Measurements from ENCODE around the gene UACA.
"Not testable (repeated sequence)": the region's sequence is repeated elsewhere in the genome, so short reads cannot be mapped to it uniquely, and the experiment has no call there.

The UACA gene

GRCh38 chr15:70704166-70704565, 59.2 kb downstream of the UACA start:
- DNase-seq, result no peak

DNA sequence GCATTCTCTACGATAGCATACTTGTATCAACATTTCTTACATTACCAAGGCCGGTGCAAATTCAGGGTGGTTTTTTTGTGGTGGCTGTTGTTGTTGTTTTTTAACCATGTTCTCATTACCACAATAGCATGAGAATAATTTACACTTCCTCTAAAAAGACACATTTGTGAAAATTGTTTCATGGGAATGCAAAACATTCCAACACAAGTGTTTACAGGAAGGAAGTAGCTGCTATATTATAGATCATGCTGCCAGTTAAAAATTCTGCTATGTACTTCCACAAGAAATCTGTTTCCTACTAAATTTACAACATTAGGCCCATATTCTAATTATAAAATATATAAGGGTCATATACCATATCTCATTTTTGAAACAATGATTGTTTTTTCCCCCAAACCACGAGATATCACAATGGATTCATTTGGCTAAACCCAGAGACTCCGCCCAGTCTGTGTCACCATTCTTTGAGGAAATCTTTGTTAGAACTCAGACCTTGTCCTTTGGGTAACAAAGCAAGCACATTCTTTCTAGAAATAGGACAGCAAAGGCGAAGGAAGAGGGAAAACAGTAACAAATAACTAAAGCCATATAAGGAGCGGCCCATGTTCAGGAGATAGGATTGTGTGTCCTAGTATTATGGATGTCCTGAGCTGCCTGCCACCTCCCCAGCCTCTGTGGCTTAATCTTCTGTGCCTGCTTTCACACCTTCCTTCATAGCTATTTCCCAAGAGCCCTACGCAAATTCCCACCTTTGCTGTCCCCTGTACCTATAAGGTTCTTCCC, 60.1 kb downstream of the UACA start:
- no peak for DNase-seq

- no peak for DNase-seq
Observed at GRCh38 chr15:70702584-70702983, 60.8 kb downstream of the UACA start.

DNA sequence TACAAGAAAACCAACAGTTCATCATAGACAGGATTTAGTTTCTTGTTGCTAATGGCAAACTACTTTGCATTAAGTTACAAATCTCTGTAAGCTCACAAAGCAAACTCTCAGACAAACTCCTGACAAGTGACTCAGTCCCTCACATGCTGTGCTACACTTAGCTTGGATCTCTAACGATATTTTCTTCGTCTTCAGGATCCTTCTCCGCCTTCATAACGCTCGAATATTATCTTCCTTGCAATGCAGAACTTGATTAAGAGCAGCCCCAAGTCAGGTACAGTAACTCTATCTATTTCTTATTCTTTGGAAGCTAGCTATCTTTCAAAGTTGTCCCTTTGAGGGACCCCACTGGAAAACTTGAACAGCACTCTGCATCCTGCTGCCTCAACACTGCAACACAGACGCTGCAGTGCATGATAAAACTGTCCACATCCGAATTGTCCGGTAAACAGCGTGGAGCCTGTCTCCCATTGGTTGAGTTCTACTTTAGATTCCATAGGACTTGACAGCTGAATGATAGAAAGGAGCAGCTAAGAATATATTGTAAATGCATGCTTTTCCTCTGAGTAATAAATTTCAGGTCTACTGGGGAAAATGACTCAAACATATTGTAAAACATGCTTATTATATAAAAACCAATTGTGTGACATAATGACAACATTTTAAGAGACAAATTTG, 61.3 kb downstream of the UACA start:
- DNase-seq, result no peak

GRCh38 chr15:70701171-70701570, 62.2 kb downstream of the UACA start:
- DNase-seq, result no peak

DNA sequence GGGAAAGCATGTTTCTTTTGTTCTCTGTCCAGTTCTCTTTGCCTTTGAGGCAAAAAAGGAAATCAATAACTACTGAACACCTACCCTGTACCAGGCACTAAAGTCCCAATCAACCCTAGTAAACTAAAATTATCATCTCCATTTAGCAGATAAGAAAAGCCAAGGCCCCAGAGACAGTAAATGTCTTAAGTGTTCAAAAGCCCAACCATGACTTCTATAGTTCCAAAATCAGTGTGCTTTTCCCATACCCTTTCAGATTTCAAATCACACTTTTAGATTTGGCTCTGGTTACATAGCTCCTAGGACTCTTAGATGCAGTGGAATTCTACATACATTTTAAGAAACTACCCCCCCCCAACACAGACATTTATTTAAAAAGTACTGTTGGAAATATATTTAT, 63.5 kb downstream of the UACA start:
- no peak for DNase-seq

DNA sequence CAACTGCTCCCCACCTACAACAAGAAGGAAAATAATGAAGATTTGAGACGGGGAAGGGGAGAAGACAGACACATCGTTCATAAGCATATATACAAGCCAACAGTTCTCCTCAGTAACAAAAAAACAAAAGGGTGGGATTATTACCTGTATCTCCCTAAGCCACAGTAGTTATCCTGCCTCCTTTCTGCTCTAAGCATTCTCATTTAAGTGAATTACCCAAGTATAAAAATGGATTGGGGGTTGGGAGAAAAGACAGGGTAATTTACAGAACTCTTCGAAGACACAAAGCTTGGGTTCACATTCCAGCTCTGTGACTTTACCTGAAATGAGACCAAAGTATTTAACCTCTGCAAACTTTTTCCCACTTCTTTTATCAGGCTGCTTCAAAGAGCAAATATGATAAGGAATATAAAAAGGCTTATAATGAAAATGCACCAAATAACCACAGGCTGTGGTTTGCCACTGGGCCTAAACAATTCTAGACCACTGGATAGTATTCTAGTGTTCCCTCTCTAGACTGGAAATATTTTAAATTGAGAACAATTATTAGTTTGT, 64.4 kb downstream of the UACA start:
- no peak for DNase-seq

DNA sequence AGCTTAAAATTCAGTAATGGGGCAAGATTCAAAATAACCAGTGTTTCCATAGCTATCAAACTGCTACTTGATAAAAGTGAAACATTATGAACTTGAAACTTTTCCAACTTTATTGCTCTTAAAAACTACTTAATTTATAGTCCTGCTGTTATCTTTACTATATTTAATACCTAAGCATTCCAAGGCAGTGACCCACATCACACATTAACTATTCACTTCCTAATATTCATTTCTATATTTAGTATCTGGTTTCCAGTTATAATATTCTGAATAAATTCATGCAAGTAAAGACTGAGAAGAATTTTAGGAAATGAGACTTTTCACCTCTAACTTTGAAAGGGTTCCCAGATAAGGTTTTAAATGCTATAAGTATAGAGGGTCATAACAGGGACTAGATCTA, 64.9 kb downstream of the UACA start:
- no peak for DNase-seq

- DNase-seq, result no peak
Observed at GRCh38 chr15:70690491-70691276, 72.7 kb downstream of the UACA start.

DNA sequence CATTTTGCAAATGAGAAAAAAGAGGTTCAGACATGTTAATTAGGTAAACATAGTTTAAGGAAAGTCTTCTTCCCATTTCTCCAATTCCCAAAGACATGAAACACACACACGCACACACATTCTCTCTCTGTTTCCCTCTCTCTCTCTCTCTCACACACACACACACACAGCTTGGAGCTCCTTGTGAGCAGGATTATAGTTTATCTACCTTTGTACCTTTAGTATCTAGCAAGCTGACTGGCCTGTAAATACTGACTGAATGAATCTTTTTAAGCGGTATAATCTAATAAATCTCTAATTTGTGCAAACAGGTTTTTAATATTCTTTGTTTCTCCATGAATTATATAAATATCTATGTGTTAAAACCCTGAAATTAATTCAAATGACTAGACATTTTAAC, 73.3 kb downstream of the UACA start:
- no peak for DNase-seq

DNA sequence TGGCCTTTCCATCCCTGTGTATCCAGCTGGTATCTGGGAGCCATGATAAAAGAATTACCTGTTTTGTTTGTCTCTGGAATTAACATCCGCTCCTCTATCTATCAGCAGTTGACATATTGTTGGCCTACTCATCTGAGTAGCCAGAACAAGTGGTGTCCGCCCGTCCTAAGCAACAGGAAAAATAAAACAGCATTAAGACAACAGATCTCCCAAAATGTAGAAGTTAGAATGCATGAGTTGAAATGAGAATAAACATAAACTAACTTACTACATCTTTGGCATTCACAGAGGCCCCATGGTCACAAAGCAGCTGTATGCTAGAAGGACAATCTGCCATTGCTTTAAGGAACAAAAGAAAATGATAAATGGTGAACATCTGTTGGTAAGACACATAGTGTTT, 75.9 kb downstream of the UACA start:
- no peak for DNase-seq

- DNase-seq, result no peak
Observed at GRCh38 chr15:70680817-70681216, 82.5 kb downstream of the UACA start.

- DNase-seq, result no peak
Observed at GRCh38 chr15:70679919-70680231, 83.5 kb downstream of the UACA start.

- no peak for DNase-seq
Observed at GRCh38 chr15:70672081-70672480, 91.3 kb downstream of the UACA start.

DNA sequence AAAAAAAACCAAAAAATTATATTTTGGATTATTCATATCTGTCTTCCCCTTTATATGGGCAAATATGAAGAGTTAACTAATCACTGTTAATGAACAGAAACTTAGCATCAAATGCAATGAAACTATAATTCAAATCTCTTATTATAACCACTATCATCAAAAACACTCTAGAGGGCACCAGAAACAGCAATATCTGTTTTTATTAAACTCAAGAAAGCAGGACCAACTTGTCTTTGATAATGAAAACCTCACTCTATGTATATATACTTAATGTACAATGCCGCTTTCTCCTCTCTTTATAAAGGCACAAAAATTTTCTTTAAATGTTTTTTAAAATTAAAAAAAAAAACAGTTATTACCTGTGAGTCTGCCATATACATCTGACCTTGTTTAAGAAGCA, 92.7 kb downstream of the UACA start:
- no peak for DNase-seq

DNA sequence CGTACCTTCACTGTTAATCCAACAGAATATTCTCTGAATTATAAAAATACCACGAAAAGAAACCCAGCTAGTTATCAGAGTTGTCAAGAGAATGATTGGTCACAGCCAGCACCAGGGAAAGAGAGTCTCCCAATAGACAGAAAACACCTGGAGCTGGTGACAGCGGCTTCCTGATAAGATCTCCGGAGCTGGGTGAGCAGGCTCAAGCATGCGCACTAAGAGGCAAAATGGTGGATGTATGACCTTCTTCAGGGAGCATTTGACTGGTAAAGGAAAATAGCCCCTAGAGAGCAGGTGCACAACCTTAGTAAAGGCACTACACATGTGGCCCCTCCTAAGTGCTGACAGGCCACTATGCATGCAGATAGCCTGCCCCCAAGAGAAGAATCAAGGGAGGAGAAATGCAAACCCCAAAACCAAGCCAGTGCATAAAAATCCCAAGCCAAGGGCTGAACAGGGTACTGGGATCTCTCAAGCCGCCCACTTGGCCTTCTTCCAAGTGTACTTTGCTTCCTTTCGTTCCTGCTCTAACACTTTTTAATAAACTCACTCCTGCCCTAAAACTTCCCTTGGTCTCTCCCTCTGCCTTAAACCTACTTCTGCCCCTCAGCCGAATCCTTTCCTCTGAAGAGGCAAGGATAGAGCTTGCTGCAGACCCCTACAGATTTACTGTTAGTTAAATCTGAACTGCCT, 93.2 kb downstream of the UACA start:
- DNase-seq, result no peak

DNA sequence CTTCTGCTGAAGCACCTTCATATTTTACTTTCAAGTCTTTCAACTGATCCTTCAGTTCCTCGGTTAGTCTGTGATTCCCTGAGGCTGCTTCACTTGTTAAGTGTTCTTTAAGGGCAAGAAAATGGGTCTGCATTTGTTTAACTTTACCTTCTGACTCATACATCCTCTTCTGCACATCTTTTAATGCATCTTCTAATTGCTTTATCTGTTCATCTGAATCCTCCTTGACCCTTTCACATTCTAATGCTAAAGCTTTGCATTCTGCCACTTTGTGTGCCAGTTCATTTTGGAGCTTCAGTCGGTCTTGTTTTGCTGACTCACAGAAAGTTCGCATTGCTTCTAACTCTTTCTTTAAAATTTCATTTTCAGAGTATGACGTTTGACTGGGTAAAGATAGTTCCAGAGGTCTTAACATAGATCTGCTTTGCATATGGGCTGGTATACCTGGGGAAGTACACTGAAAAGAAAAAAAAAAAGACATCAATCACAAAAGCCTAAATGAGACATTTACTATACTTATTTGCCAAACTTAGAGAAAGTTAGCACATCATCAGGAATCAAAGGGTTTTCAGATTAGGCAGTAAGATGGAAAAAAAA, 94.3 kb downstream of the UACA start:
- DNase-seq, result no peak

GRCh38 chr15:70665599-70665998, 97.8 kb downstream of the UACA start:
- DNase-seq, result no peak

GRCh38 chr15:70664494-70664893, 98.9 kb downstream of the UACA start:
- no peak for DNase-seq

- not testable (repeated sequence) for DNase-seq
Observed at GRCh38 chr15:70663069-70663468, 100.3 kb downstream of the UACA start.

DNA sequence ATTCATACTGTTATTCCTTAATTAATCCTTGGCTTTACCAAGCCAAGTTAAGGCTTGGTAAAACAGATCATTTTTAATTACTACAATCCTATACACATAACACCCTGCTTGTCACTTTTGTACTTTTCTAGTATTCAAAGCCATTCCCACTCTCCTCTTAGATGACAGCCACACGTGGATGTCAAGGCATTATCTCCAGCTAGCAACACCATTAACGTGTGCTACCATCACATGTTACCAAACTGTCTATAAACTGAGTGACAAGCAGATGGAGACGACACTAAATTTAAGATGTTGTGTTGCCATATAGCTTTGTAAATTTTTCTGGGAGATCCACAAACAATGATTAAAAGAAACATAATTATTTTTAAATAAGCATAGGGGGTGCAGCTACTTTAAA, 103.7 kb downstream of the UACA start:
- no peak for DNase-seq

GRCh38 chr15:70658641-70659040, 104.7 kb downstream of the UACA start:
- DNase-seq, result no peak

DNA sequence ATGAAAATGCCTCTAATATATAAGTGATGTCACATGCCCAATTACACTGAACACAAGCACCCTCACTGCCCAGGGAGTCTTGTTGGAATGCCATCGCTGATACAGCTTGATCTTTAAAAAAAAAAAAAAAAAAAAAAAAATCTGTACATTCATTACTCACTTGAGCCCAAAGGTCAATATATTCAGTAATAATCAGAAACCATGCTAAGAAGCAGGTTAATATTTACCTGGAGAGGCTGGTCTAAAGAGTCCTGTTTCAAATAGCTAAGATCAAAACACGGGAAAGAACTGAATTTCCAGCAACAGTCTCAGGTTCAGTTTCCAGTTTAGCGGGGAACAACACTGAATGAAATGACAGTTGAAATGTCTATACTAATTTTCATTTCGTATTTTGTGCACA, 109.9 kb downstream of the UACA start:
- DNase-seq, result no peak

All from NCI-H1930 (cell line).